Amygdala (tissue), 56 donors: ENCODE measurements around the gene UQCC2.

ENCODE experiments used
- DNase-seq, 56 donors: peaks; one replicate each; lab custom pipeline; 2025; lab: John Stamatoyannopoulos, UW

UQCC2 gene

DNA sequence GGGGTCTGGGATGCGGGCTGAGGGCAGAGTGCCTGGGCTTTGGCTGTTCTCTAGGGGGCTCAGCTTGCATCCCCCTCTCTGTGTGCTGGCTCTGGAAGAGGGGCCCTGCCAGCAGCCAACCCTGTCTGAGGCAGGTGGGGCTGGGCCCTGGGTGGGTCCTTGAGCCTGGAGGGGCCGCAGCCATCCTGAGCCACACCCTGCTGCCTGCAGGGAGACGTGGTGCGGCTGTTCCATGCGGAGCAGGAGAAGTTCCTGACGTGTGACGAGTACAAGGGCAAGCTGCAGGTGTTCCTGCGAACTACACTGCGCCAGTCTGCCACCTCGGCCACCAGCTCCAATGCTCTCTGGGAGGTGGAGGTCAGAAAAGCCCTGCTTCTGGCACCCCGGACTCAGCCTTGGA is 49.2 kb downstream of the UQCC2 start:
- DNase-seq: no peak

- DNase-seq: no peak
These were observed 50.2 kb downstream of the UQCC2 start for GRCh38 chr6:33661106-33661838.

GRCh38 chr6:33659986-33660385 is 51.5 kb downstream of the UQCC2 start:
- DNase-seq: no peak

DNA sequence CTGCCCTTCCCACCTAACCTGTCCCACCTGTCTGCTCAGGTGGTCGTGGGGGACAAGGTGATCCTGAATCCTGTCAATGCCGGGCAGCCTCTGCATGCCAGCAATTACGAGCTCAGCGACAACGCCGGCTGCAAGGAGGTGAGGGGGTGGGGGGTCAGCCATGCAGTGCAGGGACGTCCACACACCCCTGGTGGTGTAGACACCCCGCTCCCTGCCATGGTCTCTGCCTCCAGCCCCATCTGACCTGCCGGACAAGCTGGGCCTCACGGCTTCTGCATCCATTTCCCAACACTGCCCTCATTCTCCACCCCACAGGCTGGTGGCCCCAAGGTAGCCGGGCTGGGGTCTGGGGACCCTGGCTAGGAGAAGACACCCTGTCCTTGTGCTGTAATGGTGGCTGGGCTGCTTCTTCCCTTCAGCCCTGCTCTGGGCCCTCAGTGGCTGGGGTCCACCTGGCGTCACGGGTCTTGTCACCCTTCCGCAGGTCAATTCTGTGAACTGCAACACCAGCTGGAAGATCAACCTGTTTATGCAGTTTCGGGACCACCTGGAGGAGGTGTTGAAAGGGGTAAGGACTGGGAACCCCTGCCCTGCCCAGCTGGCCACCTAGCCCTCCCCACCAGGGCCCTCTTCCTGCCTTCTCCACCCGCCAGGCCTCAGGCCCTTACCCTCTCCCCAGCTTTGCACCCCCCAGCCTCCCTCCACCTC is 52.4 kb downstream of the UQCC2 start:
- DNase-seq: no peak

- DNase-seq: no peak
These were observed 54.7 kb downstream of the UQCC2 start for GRCh38 chr6:33656844-33657243.

DNA sequence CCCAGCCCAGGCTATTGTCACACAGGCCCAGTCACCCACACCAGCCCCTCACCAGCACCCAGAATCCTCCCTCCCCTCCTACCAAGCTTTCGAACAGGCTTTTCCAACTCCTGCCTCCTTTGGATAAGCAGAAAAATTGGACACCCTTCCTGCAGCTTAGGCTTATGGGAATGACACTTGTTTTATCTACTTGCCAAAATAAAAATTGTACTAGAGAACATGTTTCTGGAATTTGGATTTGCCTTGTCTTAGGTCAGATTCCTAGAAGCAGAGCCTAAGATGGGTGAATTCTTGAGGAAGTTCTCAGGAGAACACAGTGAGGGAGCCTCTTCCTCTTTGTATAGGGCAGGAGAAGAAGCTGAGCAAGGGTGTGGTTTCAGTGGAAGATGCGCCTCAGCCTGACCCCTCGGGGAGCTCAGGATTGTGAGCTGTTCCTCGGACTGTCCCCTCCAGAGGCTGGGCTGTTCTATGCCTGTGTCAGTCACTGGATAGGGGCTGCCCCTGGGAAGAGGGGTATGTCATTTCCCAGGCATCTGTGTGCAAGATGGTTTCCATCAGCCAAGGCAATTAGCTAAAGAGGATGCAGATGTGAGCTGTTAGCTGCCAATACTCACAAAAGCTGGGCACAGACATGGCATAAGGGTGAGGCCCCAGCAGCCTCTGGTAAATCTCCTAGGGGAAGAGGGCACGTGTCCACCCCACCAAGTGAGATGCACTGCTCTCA is 56.5 kb downstream of the UQCC2 start:
- DNase-seq: no peak

DNA sequence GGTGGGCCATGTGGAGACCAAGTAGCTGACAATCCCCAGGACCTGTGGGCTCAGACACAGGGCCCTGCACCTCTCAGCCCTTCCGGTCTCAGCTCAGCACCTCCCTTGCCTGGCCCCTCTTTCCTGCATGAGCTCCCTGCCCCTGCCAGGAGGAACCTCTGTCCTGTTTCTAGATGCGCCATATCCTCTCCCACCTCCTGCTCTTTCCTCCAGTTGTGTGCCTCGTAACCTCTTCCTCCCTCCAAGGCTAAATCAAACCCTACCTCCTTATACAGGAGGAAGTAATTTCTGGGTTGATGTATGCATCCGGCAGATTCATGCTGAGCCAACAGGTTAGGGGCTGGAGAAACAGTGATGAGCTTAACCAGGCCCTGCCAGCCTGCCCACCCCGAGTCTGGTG is 59.5 kb downstream of the UQCC2 start:
- no peak for DNase-seq

- DNase-seq: no peak
These were observed 60.1 kb downstream of the UQCC2 start for GRCh38 chr6:33651403-33651802.
